ENCODE results near the gene JADE1.
A peak's percentile ranks its signal among the peaks of the same experiment; 100 is the strongest.

The JADE1 gene

GRCh38 chr4:128861856-128862518 lies 52.5 kb downstream of the JADE1 start:
- no peak for TF ChIP-seq CTCF (IDR thresholded peaks at IDR 0.05; ENCODE audit: borderline replicate concordance, insufficient read depth, low read depth, low read length)
- H3K4me3 ChIP-seq (ENCODE audit: low read depth, low read length): no peak overlapping the region

GRCh38 chr4:128862608-128863311 lies 53.3 kb downstream of the JADE1 start:
- H3K4me3 ChIP-seq (ENCODE audit: low read depth, low read length): no peak overlapping the region
- no peak for TF ChIP-seq CTCF (IDR thresholded peaks at IDR 0.05; ENCODE audit: borderline replicate concordance, insufficient read depth, low read depth, low read length)

DNA sequence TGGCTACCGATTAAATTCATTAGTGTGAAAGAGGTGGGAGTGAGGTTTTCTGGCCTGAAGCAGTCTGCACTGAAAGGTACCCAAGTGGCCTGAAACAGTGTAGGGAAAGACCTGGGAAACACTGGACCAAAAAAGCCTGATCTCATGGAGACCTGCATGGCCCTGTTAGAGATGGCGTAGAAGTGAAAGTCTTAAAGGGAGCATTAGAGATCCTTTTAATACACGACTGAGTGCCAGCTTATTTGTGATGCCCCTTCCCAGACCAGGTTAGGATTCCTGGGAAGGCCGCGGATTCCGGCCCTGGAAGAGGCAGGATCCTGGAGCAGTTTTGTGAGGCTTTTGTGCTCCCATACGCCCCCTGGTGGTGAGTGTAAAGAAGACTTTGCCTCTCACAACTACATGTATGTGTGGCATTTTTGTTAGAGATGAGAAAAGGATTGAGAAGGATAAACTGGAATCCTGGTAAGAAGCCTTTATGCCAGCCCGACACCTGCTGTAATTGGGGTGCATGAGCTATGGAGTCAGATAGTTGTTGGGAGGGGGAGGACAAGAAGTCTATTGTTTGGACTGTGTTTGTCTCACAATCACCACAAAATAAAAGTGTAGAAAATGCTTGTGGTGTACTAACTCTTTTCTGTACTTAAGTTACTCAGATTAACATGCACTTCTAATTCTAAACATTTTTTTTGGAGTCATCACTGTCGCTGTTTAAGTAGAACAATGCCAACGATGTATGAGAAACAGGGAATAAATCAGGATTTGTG lies 54.0 kb downstream of the JADE1 start:
- peak; percentile 76 for TF ChIP-seq CTCF (IDR thresholded peaks at IDR 0.05; ENCODE audit: borderline replicate concordance, insufficient read depth, low read depth, low read length)
- no peak overlapping the region for H3K4me3 ChIP-seq (ENCODE audit: low read depth, low read length)

DNA sequence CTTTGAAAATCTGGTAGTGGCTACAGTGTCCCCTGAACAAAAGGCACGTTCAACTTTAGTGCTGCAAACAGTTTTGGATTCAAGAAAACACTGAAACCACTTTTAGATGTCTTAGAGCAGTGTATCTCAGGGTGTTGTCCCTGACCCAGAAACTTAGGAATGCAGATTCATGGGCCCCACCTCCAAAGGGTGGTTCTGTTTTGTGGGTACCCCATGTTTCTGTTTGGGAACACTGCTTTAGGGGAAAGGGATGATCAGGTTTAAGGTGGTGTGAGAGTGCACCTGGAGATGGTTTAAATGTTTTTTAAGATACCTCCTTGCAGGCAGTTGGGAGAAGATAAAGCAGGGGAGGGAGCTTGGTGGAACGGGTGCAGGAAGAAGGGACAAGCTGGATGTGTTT lies 55.6 kb downstream of the JADE1 start:
- no peak overlapping the region for H3K4me3 ChIP-seq (ENCODE audit: low read depth, low read length)
- no peak for TF ChIP-seq CTCF (IDR thresholded peaks at IDR 0.05; ENCODE audit: borderline replicate concordance, insufficient read depth, low read depth, low read length)

GRCh38 chr4:128866269-128866668 lies 56.8 kb downstream of the JADE1 start:
- no peak for TF ChIP-seq CTCF (IDR thresholded peaks at IDR 0.05; ENCODE audit: borderline replicate concordance, insufficient read depth, low read depth, low read length)
- H3K4me3 ChIP-seq (ENCODE audit: low read depth, low read length): no peak overlapping the region

DNA sequence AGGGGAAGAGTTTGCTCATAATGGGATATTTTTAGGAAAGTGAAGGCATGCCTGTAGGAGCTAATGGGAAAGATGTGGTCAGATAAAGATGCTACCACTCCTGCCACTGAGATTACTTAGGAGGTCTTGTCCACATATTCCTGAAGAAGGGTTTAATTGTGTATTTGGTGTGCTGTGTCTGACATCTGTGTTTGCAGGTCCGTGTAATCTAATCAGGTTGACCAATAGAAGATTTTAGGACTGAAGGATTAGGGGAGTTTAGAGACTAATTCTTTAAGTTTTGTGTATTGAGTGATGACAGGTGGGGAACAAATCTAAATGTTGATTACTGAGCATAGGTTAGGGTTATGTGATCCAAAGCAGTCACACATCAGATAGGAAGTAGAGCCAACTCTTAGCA lies 57.2 kb downstream of the JADE1 start:
- no peak for TF ChIP-seq CTCF (IDR thresholded peaks at IDR 0.05; ENCODE audit: borderline replicate concordance, insufficient read depth, low read depth, low read length)
- no peak overlapping the region for H3K4me3 ChIP-seq (ENCODE audit: low read depth, low read length)

All from GM12875 (cell line).